NCI-H748 (cell line): Measurements from ENCODE around the gene B4GALT5.
A peak's percentile ranks its signal among the peaks of the same experiment; 100 is the strongest.

Experiments used
- DNase-seq: peaks from one replicate; lab custom pipeline; 2025; ENCODE audit not compliant: unreplicated experiment; lab: John Stamatoyannopoulos, UW

B4GALT5 gene

GRCh38 chr20:49701241-49701790 lies 12.4 kb downstream of the B4GALT5 start:
- no peak for DNase-seq

DNA sequence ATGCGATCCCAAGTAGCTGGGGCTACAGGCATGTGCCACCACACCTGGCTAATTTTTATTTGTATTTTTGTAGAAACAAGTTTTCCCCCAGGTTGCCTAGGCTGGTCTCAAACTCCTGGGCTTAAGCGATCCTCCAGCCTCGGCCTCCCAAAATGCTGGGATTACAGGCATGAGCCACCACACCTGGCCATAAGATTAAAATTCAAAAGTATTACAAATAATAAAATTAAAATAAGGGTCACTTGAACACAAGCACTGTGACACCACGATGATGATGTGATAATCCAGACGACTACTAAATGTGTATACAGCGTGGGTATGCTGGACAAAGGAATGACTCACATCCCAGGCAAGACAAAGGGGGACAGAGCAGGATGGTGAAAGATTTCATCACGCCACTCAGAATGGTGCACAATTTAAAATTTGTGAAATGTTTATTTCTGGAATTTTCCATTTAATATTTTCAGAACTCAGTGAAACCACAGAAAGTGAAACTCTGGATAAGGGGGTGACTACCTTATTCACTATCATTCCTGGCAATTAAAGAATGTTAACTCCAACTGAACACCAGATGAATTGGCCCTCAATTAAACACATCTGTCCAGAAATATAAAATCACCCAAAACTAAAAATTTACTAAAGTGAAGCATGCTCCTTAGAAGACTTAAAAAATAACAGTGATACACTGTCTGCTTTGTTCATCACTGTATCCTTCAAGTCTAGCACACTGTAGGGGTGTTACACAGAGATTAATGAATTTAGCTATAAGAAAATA lies 13.1 kb downstream of the B4GALT5 start:
- no peak for DNase-seq

DNA sequence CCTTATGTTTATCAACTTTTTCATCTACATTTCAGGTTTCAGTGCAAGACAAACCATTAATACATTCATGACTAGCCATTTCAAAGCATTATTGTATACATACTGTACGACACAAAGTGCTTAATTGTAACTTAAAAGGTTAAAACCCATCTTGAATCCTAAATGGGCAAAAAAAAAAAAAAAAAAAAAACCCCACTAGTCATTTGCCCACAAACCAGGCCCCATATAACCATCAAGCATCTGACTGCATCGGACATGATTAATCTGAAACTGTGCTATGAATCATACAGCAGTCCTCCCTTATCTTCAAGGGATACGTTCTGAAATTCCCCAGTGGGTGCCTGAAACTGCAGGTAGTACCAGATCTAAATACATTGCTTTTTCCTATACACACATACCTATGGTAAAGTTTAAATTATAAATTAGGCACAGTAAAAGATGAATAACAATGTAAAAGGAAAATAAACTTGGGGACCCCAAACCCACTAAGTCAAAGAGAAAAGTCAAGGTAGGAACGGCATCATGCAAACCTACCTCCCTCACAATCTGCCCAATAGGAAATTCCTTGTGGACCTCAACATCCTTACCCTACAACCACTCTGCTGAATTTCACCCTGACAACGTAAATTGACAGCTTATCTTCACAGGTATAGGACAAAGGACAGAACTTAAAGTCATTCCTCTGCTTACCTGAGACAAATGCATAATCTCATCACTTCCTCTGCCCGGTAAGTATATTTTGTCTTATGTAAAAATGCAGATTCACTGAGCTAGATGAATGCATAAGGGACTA lies 14.3 kb downstream of the B4GALT5 start:
- no peak for DNase-seq

DNA sequence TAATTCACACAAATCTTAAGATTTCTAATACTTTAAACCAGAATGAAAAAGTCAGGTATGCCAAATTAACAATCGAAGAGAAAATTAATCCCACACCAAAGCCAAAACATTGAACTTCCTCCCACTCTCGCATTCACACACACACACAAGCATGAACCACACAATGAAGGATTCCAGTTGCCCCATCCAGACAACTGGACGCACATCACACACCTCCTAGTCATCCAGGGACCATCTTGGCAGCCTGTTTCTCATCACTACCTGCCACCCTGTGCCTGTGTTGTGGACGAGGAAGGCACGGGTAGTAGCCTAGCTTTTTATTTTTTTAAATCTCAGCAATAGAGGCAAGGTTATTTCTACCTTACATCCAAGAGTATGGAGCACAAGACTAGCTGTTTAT lies 15.2 kb downstream of the B4GALT5 start:
- DNase-seq: no peak

DNA sequence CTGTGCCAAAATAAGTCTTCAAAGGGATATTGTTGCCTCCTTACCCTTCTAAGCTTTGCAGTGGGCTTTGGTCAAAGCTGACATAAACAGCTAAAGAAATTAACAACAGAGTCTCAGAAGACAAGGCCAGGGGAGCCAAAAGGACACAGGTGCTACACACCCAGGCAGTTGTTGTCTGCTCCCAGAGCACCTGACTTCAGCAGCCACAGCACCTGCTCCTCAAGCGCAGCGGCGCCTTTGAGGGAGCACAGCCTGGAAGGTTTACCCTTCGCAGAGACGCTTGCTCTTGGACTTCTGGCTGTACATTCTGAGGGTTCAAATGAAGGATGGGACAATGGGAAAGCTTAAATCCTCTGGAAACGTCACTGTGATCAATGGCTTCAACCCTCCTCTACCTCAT lies 16.6 kb downstream of the B4GALT5 start:
- peak; percentile 65 for DNase-seq

DNA sequence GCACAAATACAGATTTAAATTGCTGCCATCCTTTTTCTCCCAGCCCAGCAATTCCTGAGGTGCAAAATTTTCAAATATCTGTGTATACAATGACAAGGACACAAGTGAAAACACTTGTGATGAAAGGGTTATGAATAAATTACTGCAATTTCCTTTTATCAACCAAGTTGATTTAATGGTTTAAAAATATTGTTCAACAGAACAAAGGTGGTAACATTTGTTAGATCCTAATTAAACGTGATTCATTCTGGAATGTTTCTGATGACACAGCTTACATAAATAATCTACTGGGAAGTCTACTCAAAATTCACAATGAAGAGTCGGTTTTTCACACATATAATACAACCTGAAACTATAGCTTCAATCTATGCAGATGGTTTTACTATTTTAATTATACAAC lies 17.1 kb downstream of the B4GALT5 start:
- no peak for DNase-seq

GRCh38 chr20:49695830-49696229 lies 17.8 kb downstream of the B4GALT5 start:
- no peak for DNase-seq

GRCh38 chr20:49694450-49695071 lies 19.1 kb downstream of the B4GALT5 start:
- DNase-seq: no peak

- no peak for DNase-seq
Measured at GRCh38 chr20:49693435-49694171, 20.1 kb downstream of the B4GALT5 start.

GRCh38 chr20:49692941-49693340 lies 20.7 kb downstream of the B4GALT5 start:
- no peak for DNase-seq

GRCh38 chr20:49691818-49692568 lies 21.7 kb downstream of the B4GALT5 start:
- DNase-seq: peak; percentile 9

- DNase-seq: no peak
Measured at GRCh38 chr20:49690899-49691620, 22.6 kb downstream of the B4GALT5 start.

DNA sequence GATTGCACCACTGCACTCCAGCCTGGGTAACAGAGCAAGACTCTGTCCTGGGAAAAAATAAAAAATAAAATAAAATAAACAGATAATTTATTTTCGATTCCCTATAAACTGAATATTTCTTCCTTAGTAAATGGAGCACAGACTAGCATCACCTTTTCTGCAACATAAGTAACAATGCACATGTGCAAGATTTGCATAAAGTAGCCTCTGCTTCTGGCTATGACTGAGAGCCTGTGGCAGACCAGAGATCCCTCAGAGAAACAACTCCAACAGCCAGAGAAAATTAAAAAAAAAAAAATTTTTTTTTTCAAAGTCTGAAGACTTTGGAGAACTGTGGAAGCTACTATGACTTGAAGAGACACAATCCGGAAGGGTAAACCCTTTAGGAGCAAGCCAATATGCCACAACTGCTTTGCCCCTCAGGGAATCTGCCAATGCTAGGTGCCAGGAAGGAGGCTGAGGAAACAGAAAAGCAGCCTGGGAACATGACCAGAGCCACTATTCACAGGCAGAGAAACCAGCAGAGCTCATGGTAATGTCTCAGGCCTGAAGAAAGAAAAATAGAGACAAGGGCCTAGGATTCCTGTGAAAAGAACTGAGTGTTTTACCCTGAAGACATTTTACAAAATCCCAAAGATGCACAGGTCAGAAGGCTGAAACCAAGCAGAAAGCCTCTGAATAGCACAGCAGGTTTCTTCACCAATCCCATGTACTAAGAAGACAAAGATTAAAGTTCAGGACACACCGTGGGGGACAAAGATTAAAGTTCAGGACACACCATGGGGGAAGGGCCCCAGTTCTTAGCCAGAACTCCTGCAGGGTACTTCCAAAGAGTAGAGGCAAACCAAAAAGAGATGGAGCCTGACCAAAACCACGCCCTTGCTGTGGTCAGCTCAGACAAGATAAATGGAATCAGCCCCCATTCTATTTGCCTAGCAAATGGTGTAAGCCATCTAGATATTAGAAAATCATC lies 25.8 kb downstream of the B4GALT5 start:
- DNase-seq: no peak

DNA sequence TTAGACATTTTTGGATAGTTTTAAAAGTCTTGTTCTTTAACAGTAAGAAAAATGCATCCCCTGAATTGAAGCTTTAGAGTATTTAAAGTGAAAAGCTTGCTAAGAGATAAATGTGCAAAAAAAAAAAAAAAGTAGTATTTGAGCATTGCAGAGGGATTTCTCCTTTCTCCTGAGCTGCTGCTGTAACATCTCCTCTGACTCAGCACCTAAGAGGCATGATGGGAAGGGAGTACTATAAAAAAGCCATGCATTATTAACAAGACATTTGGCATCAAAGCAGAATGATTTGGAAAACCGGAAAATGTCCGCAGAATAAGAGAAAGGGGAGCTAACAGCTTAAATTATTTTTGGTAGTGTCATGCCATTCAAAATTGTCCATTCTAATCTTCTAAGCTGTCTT lies 27.9 kb downstream of the B4GALT5 start:
- DNase-seq: no peak

DNA sequence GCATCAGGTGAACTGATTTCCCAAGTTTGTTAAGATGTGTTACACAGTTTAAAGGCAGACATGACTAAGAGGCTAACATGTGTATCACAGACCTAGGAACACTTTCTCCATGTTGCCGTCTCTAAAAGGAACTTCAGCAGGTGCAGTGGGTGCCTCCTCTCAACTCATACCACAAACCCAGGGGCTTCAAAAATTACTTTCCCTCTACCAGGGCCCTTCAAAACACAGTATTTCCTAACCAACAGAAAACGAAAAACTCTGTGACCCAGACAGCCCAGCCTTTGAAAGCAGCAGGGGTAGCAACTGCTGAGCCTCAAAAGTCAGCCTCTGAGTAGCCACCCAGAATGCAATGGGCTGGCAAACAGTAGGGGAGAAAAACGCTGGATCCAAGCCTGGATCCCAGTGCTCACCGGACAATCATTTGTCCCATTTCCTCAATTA lies 28.5 kb downstream of the B4GALT5 start:
- DNase-seq: no peak

DNA sequence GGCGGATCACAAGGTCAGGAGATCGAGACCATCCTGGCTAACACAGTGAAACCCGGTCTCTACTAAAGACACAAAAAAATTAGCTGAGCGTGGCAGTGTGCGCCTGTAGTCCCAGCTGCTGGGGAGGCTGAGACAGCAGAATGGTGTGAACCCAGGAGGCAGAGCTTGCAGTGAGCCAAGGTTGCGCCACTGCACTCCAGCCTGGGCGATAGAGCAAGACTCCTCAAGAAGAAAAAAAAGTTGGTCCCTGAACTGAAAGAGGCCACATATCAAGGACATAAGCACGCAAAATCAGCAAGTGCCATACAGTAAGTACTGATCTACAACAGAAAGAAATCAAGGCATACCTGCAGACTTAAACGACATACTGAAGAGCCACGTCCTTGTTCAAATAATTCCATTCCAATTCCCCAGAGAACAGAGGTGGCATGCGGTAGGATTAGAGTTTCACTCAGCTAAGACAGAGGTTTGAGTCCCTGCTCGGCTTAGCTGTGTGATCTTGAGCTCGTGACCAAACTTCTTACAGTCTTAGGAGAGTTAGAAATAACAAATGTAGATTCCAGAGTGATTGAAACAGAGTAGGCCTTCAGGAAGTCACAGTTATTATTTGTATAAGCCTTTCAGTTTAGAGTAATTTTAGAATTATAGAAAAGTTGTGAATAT lies 29.2 kb downstream of the B4GALT5 start:
- DNase-seq: no peak

DNA sequence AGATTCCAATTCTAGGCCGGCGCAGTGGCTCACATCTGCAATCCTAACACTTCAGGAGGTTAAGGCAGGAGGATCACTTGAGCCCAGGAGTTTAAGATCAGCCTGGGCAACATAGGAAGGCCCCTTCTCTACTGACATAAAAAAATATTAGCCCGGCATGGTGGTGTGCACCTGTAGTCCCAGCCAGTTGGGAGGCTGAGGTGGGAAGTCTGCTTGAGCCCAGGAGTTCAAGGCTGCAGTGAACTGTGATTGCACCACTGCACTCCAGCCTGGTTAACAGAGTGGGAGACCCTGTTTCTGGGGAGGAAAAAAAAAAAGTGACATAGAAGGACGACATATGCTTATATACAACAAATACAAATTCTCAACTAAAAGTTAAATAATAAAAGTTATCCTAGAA lies 30.9 kb downstream of the B4GALT5 start:
- DNase-seq: no peak

DNA sequence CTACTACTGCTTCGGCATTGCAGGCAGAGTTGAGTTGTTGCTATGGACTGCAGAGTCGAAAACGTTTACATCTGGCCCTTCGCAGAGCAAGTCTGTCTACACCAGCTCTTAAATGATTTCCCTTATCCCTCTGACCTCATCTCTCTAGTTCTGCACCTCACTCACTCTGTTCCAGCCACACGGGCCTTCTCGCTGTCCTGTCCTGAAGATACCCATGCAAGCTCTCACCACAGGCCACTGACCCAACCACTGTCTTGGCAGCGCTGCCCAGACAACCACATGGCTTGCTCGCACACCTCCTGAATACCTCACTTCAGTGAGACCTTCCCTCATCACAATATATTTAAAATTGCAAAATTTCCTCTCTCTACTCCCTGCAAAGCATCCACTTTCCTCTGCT lies 31.4 kb downstream of the B4GALT5 start:
- no peak for DNase-seq
